ENCODE results near the gene TMEM80. TPM values are rescaled to one million over a fixed set of nuclear protein-coding genes. Genes with fewer than 3 reads are reported as not detected.
A peak's percentile ranks its signal among the peaks of the same experiment; 100 is the strongest.
"Not testable (repeated sequence)": the region's sequence is repeated elsewhere in the genome, so short reads cannot be mapped to it uniquely, and the experiment has no call there.

TMEM80 gene
- 14.6 TPM for total RNA-seq
- long read RNA-seq, partial matches to known transcripts, result 5 of 43 reads
- long read RNA-seq, other reads (novel, unspliced or antisense), result 38 of 43 reads

- peak; percentile 100 for DNase-seq (ENCODE audit: low spot score)
Measured at GRCh38 chr11:695538-696248, at the start of gene TMEM80. TMEM80 (plus strand) TSS chr11:695816; CDS start chr11:695828, 12 bp downstream.

GRCh38 chr11:646214-646613, 49.4 kb upstream of the TMEM80 start:
- no peak for DNase-seq (ENCODE audit: low spot score)

GRCh38 chr11:647672-648158, 47.9 kb upstream of the TMEM80 start:
- DNase-seq (ENCODE audit: low spot score), result not testable (repeated sequence)

GRCh38 chr11:650482-650881, 45.1 kb upstream of the TMEM80 start:
- no peak for DNase-seq (ENCODE audit: low spot score)

GRCh38 chr11:653136-653535, 42.5 kb upstream of the TMEM80 start:
- DNase-seq (ENCODE audit: low spot score), result not testable (repeated sequence)

- no peak for DNase-seq (ENCODE audit: low spot score)
Measured at GRCh38 chr11:653837-654236, 41.8 kb upstream of the TMEM80 start.

GRCh38 chr11:654444-654843, 41.2 kb upstream of the TMEM80 start:
- DNase-seq (ENCODE audit: low spot score), result not testable (repeated sequence)

- DNase-seq (ENCODE audit: low spot score), result no peak
Measured at GRCh38 chr11:655036-655726, 40.4 kb upstream of the TMEM80 start.

- no peak for DNase-seq (ENCODE audit: low spot score)
Measured at GRCh38 chr11:656426-656825, 39.2 kb upstream of the TMEM80 start.

- DNase-seq (ENCODE audit: low spot score), result no peak
Measured at GRCh38 chr11:656866-657265, 38.8 kb upstream of the TMEM80 start.

- DNase-seq (ENCODE audit: low spot score), result no peak
Measured at GRCh38 chr11:657691-658126, 37.9 kb upstream of the TMEM80 start.

GRCh38 chr11:659532-660085, 36.0 kb upstream of the TMEM80 start:
- no peak for DNase-seq (ENCODE audit: low spot score)

- no peak for DNase-seq (ENCODE audit: low spot score)
Measured at GRCh38 chr11:660281-660680, 35.3 kb upstream of the TMEM80 start.

- DNase-seq (ENCODE audit: low spot score), result no peak
Measured at GRCh38 chr11:660681-661444, 34.8 kb upstream of the TMEM80 start.

- DNase-seq (ENCODE audit: low spot score), result no peak
Measured at GRCh38 chr11:662689-663274, 32.8 kb upstream of the TMEM80 start.

- no peak for DNase-seq (ENCODE audit: low spot score)
Measured at GRCh38 chr11:665062-665703, 30.4 kb upstream of the TMEM80 start.

GRCh38 chr11:665704-666281, 29.8 kb upstream of the TMEM80 start:
- no peak for DNase-seq (ENCODE audit: low spot score)

GRCh38 chr11:673866-674265, 21.8 kb upstream of the TMEM80 start:
- DNase-seq (ENCODE audit: low spot score), result no peak

- no peak for DNase-seq (ENCODE audit: low spot score)
Measured at GRCh38 chr11:674406-674805, 21.2 kb upstream of the TMEM80 start.

GRCh38 chr11:678297-678696, 17.3 kb upstream of the TMEM80 start:
- DNase-seq (ENCODE audit: low spot score), result no peak

Data from mesenteric fat pad (tissue), 1 donor.